H9 (cell line): ENCODE results near the gene MYO7A. TPM values are rescaled to one million over a fixed set of nuclear protein-coding genes. Genes with fewer than 3 reads are reported as not detected.

ENCODE experiments used
- DNase-seq: peaks from one replicate; pipeline ENCODE4 v3.0.0-alpha.2; 2017
- H2AFZ ChIP-seq: one replicate; pipeline ENCODE4 v1.6.1; 2013; ENCODE audit warnings: mild to moderate bottlenecking, low read length, control low read depth, moderate library complexity
- H2AK5ac ChIP-seq: 2 replicates; pipeline ENCODE4 v1.6.1; 2013; ENCODE audit warnings: low read length, control low read depth, mixed read lengths; ENCODE audit not compliant: insufficient read length
- H2BK120ac ChIP-seq: one replicate; pipeline ENCODE4 v1.6.1; 2013; ENCODE audit warnings: low read depth, mild to moderate bottlenecking, low read length, control low read depth, inconsistent platforms; ENCODE audit not compliant: poor library complexity, severe bottlenecking
- H2BK12ac ChIP-seq: 2 replicates; pipeline ENCODE4 v1.6.1; 2013; ENCODE audit warnings: low read length, control low read depth, mixed read lengths, low read depth; ENCODE audit not compliant: insufficient read length
- H2BK15ac ChIP-seq: 2 replicates; pipeline ENCODE4 v1.6.1; 2013; ENCODE audit warnings: low read depth, low read length, control low read depth
- H2BK20ac ChIP-seq: one replicate; pipeline ENCODE4 v1.6.1; 2013; ENCODE audit warnings: low read depth, mild to moderate bottlenecking, low read length, control low read depth, inconsistent platforms; ENCODE audit not compliant: poor library complexity, severe bottlenecking
- H2BK5ac ChIP-seq: 2 replicates; pipeline ENCODE4 v1.6.1; 2013; ENCODE audit warnings: low read length, control low read depth, mixed read lengths; ENCODE audit not compliant: insufficient read length
- H3K14ac ChIP-seq: 2 replicates; pipeline ENCODE4 v1.6.1; 2013; ENCODE audit warnings: low read length, control low read depth; ENCODE audit not compliant: insufficient read depth
- H3K18ac ChIP-seq: 2 replicates; pipeline ENCODE4 v1.6.1; 2013; ENCODE audit warnings: low read depth, mild to moderate bottlenecking, mixed read lengths, low read length, control low read depth; ENCODE audit not compliant: insufficient read length
- H3K23ac ChIP-seq: 2 replicates; pipeline ENCODE4 v1.6.1; 2013; ENCODE audit warnings: low read length, control low read depth, mixed read lengths, low read depth; ENCODE audit not compliant: insufficient read length
- H3K23me2 ChIP-seq: 2 replicates; pipeline ENCODE4 v1.6.1; 2013; ENCODE audit warnings: low read depth, mild to moderate bottlenecking, mixed read lengths, low read length, control low read depth; ENCODE audit not compliant: insufficient read length, poor library complexity, severe bottlenecking
- H3K27ac ChIP-seq: 2 replicates; pipeline ENCODE4 v1.5.1; 2013; ENCODE audit warnings: low read length, control low read depth, mixed read lengths, low read depth; ENCODE audit not compliant: insufficient read length
- H3K27me3 ChIP-seq: 2 replicates; pipeline ENCODE4 v1.6.1; 2013; ENCODE audit warnings: low read length, control low read depth, inconsistent platforms; ENCODE audit not compliant: insufficient read depth
- H3K4ac ChIP-seq: 2 replicates; pipeline ENCODE4 v1.6.1; 2013; ENCODE audit warnings: low read depth, mild to moderate bottlenecking, control low read depth, inconsistent platforms, low read length, moderate library complexity
- H3K4me1 ChIP-seq: 2 replicates; pipeline ENCODE4 v1.6.1; 2013; ENCODE audit warnings: low read length, control low read depth, inconsistent platforms; ENCODE audit not compliant: insufficient read depth
- H3K4me2 ChIP-seq: 2 replicates; pipeline ENCODE4 v1.6.1; 2013; ENCODE audit warnings: low read length, control low read depth, mixed read lengths; ENCODE audit not compliant: insufficient read length, insufficient read depth
- H3K56ac ChIP-seq: 2 replicates; pipeline ENCODE4 v1.6.1; 2013; ENCODE audit warnings: low read depth, mild to moderate bottlenecking, mixed read lengths, low read length, control low read depth; ENCODE audit not compliant: insufficient read length
- H3K79me1 ChIP-seq: 2 replicates; pipeline ENCODE4 v1.6.1; 2013; ENCODE audit warnings: low read depth, mild to moderate bottlenecking, moderate library complexity, low read length, control low read depth, inconsistent platforms; ENCODE audit not compliant: insufficient read depth, poor library complexity, severe bottlenecking
- H3K79me2 ChIP-seq: 2 replicates; pipeline ENCODE4 v1.6.1; 2013; ENCODE audit warnings: low read length, control low read depth, inconsistent platforms; ENCODE audit not compliant: insufficient read depth
- H3K9ac ChIP-seq: 2 replicates; pipeline ENCODE4 v1.6.1; 2013; ENCODE audit warnings: low read length, control low read depth, mixed read lengths; ENCODE audit not compliant: insufficient read length; ENCODE audit errors: extremely low read depth
- H3K9me3 ChIP-seq: one replicate; pipeline ENCODE4 v1.6.1; 2013; ENCODE audit warnings: low read depth, low read length, inconsistent platforms; ENCODE audit not compliant: control insufficient read depth
- H3T11ph ChIP-seq: one replicate; pipeline ENCODE4 v1.6.1; 2013; ENCODE audit warnings: mild to moderate bottlenecking, low read length, control low read depth, inconsistent platforms
- H4K20me1 ChIP-seq: one replicate; pipeline ENCODE4 v1.6.1; 2013; ENCODE audit not compliant: control insufficient read depth, insufficient read length, insufficient read depth
- H4K5ac ChIP-seq: 2 replicates; pipeline ENCODE4 v1.6.1; 2013; ENCODE audit warnings: low read depth, mild to moderate bottlenecking, mixed read lengths, low read length, control low read depth; ENCODE audit not compliant: insufficient read length
- H4K8ac ChIP-seq: replicated peaks from 2 replicates; pipeline ENCODE4 v1.6.1; 2013; ENCODE audit warnings: low read length, control low read depth, mixed read lengths, low read depth; ENCODE audit not compliant: insufficient read length
- H4K91ac ChIP-seq: 2 replicates; pipeline ENCODE4 v1.6.1; 2013; ENCODE audit warnings: low read depth, mild to moderate bottlenecking, moderate library complexity, mixed read lengths, low read length, control low read depth; ENCODE audit not compliant: insufficient read length
- H3K27ac Mint-ChIP-seq, 3 experiments: 2 replicates in 2 of 3; 3 replicates in 1 of 3; pipeline ENCODE4 v1.8.0; 2020 to 2021; ENCODE audit warnings: mixed read lengths in 3 of 3, mild to moderate bottlenecking in 1 of 3, moderate library complexity in 1 of 3
- H3K27me3 Mint-ChIP-seq: 2 replicates; pipeline ENCODE4 v1.8.0; 2021; ENCODE audit warnings: low read depth, mild to moderate bottlenecking, moderate library complexity, mixed read lengths
- H3K36me3 Mint-ChIP-seq, 3 experiments: 2 replicates in 2 of 3; 3 replicates in 1 of 3; pipeline ENCODE4 v1.8.0; 2020 to 2021; ENCODE audit warnings: low read depth in 3 of 3, mixed read lengths in 3 of 3; ENCODE audit not compliant: insufficient read depth in 1 of 3
- H3K4me1 Mint-ChIP-seq, 2 experiments: 2 replicates each; pipeline ENCODE4 v1.8.0; 2020; ENCODE audit warnings: mixed read lengths in 2 of 2
- H3K4me3 Mint-ChIP-seq, 2 experiments: 2 replicates in 1 of 2; 3 replicates in 1 of 2; pipeline ENCODE4 v1.8.0; 2020 to 2021; ENCODE audit warnings: mild to moderate bottlenecking in 2 of 2, mixed read lengths in 2 of 2, moderate library complexity in 1 of 2
- H3K9me3 Mint-ChIP-seq, 2 experiments: 2 replicates in 1 of 2; 3 replicates in 1 of 2; pipeline ENCODE4 v1.8.0; 2020; ENCODE audit warnings: mild to moderate bottlenecking in 2 of 2, mixed read lengths in 2 of 2, moderate library complexity in 1 of 2
- WGBS: extraction: QIAGEN DNeasy Blood & Tissue Kit; methylation state at CpG from one replicate; pipeline ENCODE4 v1.1.7; 2013; ENCODE audit warnings: missing lambda C conversion rate, low lambda C conversion rate, mixed read lengths; ENCODE audit not compliant: insufficient read length; ENCODE audit errors: extremely low coverage; 5-methylcytosine and 5-hydroxymethylcytosine counted together
- total RNA-seq: library from RNA; stranded (reverse); gene quantifications from 2 replicates; pipeline ENCODE4 v1.2.1, GENCODE V29; 2021
- TF ChIP-seq, protein P1 (sequence below): fragments of 200-600 bp; sonication (generic); conservative IDR thresholded peaks from 3 replicates; pipeline ENCODE4 v1.8.0; 2021; ENCODE audit warnings: antibody characterized with exemption, mild to moderate bottlenecking

The MYO7A gene
- total RNA-seq, 1 experiment from 2014 or later, result 1.6 TPM

DNA sequence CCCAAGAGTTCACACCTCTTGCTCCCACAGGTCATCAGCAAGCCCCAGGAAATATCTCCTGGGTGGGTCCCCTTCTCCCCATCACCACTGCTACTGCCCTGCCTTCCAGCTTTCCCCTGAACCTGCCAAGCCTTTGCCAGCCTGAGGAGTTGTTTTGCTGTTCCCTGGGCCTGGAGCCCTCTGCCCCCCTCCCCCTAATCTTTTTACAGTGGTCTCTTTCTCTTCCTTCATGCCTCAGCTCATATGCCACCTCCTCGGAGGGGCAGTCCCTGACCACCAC is 18.9 kb downstream of the MYO7A start:
- WGBS, result no CpG with 5 or more reads among the region's 1 CpG
- Mint-ChIP-seq H3K9me3 (no peaks in the 10 kb centered on the region; a peak in 1 of 5 replicates), H3K27me3 (peaks cover 20% of the 10 kb centered on the region), H3K4me3 (peak overlapping the region; percentile 21 to 83; a peak in 4 of 5 replicates), H3K36me3 (no peaks in the 10 kb centered on the region), H3K4me1 (peaks cover 23 to 28% of the 10 kb centered on the region in 2 experiments), H3K27ac (no peak overlapping the region)
- H3K9ac ChIP-seq, result no peak overlapping the region
- H3T11ph ChIP-seq, result no peak overlapping the region
- peaks cover 8% of the 10 kb centered on the region for H3K23me2 ChIP-seq
- no peak overlapping the region for H2BK12ac ChIP-seq
- TF ChIP-seq, protein P1, sequence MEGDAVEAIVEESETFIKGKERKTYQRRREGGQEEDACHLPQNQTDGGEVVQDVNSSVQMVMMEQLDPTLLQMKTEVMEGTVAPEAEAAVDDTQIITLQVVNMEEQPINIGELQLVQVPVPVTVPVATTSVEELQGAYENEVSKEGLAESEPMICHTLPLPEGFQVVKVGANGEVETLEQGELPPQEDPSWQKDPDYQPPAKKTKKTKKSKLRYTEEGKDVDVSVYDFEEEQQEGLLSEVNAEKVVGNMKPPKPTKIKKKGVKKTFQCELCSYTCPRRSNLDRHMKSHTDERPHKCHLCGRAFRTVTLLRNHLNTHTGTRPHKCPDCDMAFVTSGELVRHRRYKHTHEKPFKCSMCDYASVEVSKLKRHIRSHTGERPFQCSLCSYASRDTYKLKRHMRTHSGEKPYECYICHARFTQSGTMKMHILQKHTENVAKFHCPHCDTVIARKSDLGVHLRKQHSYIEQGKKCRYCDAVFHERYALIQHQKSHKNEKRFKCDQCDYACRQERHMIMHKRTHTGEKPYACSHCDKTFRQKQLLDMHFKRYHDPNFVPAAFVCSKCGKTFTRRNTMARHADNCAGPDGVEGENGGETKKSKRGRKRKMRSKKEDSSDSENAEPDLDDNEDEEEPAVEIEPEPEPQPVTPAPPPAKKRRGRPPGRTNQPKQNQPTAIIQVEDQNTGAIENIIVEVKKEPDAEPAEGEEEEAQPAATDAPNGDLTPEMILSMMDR, result no peak
- no peak overlapping the region for H2BK20ac ChIP-seq
- H2BK120ac ChIP-seq, result no peak overlapping the region
- H3K14ac ChIP-seq, result no peak overlapping the region
- H3K27me3 ChIP-seq, result no peaks in the 10 kb centered on the region
- H4K20me1 ChIP-seq, result peaks cover 3% of the 10 kb centered on the region
- no peaks in the 10 kb centered on the region for H3K9me3 ChIP-seq
- H3K18ac ChIP-seq, result no peak overlapping the region
- H4K5ac ChIP-seq, result no peak overlapping the region
- H2BK15ac ChIP-seq, result no peak overlapping the region
- H3K56ac ChIP-seq, result no peak overlapping the region
- peaks cover 2% of the 10 kb centered on the region; the same call in 1 of the 2 replicates for H3K4me1 ChIP-seq
- no peak overlapping the region for H2BK5ac ChIP-seq
- H3K4ac ChIP-seq, result no peak overlapping the region
- H4K8ac ChIP-seq, result no peak overlapping the region
- no peak overlapping the region for H3K27ac ChIP-seq
- no peaks in the 10 kb centered on the region for H3K79me1 ChIP-seq
- no peak overlapping the region for H2AFZ ChIP-seq
- no peak overlapping the region for H4K91ac ChIP-seq
- H3K4me2 ChIP-seq, result peak overlapping the region; percentile 94
- H3K23ac ChIP-seq, result no peak overlapping the region
- DNase-seq, result no peak
- no peaks in the 10 kb centered on the region for H3K79me2 ChIP-seq
- H2AK5ac ChIP-seq, result no peak overlapping the region
